NCI-H2196 treated with DMSO at 0.1 percent for 48 hours (cell line): ENCODE results near the gene OR10A3.

ENCODE experiments used
- DNase-seq: peaks from one replicate; lab custom pipeline; 2025; ENCODE audit not compliant: unreplicated experiment; lab: John Stamatoyannopoulos, UW

The OR10A3 gene

DNA sequence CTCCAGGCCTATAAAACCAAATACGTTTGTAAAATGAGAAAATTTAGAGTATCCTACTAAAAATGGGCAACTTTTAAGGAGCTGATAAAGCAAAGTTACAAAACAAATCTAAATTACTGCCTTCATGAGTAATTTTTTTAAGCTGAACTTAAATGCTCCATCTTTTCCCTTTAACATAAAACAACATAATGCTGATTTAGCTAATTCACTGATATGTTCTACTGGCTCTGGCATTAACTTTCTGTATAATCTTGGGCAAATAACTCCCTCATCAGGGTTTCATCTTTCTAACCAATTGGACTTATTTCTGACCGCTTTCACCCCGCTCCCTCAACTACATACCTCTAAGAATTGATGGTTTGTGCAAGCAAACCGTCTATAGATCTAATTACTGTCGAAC lies 362 bp downstream of the OR10A3 start:
- no peak for DNase-seq

DNA sequence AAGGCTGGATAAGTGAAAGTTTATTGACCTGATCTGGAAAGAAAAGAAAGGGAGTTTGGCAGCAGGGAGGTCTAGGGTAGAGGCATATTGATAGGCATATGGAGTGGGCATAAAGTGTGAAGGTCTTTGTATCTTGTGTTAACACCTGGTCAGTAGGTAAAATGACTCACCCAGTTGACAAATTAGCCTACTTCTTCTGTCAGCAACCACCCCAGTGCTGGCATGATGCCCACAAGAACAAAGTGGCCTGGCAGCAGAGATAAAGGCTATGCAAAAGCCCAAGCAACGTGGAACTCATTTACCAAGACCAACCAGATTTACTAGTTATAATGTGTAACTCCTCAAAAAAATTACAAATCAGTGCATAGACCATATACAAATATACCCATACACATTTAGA lies 4.9 kb downstream of the OR10A3 start:
- DNase-seq = no peak

DNA sequence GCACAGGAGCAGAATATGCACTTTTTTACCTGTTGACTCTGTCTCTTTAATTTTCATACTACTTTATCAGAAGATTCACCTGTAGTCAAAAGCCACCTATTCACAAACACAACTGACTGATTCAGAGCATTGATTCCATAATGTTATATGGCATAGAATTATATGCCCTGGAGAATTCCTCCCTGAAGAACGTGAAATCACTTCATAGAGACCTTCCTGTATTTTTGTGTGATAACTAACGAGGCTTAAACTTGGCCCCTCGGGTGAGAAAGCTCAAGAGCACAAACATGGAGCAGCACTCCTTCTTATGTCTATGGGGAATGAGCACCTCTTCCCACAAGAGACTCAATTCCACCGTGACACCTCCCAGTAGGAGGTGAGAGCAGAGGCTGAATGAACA lies 10.3 kb downstream of the OR10A3 start, which contains the start of gene OR10A6:
OR10A6 (minus strand) TSS at position 101 of the 400 bp plus-strand sequence. CDS start 2,606 bp downstream, outside the sequence.
- DNase-seq = no peak

DNA sequence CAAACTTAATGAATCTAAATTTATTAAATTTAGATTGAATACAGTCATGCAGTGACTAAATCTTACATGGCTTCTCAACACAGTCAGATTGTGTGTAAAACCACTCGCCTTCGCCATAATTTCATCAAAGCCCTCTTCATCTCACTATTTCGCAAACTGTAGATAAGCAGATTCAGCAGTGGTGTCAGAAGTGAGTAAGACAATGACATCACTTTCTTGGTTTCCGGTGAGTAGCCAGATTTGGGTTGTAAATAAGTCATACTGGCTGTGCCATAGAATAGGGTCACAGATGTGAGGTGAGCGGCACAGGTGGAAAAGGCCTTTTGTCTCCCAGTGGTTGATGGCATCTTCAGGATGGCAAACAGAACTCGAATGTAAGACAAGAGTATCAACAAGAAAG lies 13.9 kb downstream of the OR10A3 start:
- DNase-seq = no peak

DNA sequence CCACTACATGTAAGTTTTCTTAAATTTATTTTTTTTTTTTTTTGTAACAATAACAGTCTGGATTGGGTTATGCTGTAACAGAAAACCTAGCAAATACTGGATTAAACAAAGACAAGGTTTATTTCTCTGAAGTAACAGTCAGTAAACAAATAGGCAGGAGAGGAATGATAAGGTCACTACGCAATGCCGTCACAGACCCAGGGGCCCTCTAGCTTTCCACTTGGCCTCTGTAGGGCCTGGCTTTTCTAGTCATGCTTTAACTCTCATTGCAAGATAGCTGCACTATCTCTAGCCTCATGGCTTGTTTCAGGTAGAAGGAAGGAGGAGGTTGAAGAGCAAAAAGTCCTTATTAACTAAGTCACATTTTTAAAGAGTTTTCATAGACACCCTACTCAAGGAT lies 17.0 kb downstream of the OR10A3 start:
- DNase-seq = no peak

DNA sequence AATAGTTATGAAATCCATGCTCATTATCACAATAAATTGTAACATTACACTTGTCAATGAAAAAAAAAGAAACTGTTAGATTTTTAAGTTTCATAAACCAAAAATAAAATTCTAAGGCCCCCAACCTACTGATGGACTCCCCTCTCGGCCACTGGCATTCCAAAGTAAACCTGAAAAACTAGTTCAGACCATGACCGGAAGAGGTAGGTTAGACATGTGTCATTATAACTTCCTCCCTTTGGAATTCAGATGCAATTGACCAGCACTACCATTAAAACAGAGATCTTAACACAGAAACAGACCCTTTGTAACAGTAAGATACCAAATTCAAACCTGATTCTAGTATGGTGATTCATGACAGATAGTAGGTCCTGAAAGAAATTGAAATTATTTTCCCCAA lies 23.4 kb downstream of the OR10A3 start:
- DNase-seq = no peak

DNA sequence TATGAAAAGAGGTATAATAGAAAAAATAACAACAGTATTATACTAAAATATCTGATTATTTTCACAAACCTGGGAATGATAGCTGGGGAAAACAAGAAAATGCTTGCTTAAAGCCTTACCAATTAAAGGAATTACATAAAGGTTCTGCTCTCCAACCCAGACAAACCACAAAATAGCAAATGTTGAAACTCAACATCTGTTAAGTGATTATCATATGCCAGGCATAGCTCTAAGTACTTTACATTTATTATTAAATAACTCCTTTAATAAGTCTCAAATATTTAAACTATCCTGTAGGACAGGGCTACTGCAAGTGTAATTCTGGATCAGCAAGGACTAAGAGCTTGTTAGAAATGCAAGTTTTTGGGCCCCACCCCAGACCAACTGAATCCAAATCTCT lies 30.5 kb downstream of the OR10A3 start:
- DNase-seq = no peak

DNA sequence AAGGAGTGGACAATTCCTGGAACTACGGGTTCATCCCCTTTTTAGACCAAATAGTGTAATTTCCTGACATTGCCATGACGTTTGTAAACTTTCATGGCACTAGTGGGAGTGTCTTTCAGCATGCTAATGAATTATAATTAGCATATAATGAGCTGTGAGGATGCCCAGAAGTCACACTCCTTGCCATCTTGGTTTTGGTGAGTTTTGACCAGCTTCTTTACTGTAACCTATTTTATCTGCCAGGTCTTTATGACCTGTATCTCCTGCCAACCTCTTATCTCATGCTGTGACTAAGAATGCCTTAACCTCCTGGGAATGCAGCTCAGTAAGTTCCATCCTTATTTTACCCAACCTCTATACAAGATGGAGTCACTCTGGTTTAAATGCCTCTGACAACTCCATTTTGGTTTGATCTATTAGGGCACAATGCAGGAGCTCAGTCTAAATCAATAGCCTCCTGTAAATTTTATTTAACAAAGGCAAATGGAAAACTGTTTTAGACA lies 31.2 kb downstream of the OR10A3 start:
- no peak for DNase-seq

DNA sequence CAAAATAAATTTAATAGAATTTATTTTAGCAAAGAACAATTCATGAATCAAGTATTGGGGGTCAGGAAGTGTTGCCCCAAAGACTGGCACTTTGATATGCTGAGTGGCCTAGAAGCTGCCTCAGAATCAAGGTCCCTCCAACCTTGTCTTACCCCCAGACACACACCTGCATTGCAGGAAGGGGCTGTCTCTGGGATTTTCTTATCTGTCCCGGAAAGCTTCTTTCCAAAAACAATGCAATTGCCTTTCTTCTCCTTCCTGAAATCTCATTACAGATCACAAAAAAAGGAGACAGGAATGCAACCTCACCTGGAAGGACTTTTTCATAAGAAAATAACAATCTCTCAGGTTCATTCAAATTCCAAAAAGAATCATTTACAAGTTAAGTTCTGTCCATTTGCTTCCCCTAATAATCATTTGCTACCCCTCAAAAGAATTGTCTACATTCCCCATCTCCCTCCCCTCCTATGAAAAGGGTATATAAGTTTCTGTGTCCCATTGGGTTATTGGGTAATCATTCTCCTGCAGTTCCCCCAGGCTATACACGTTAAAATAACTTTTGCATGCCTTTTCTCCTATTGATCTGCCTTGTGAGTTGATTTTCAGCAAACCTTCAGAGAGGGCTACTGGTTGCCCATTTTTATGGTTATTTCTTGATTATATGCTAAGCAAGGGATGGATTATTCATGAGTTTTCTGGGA lies 31.8 kb downstream of the OR10A3 start:
- DNase-seq = no peak

DNA sequence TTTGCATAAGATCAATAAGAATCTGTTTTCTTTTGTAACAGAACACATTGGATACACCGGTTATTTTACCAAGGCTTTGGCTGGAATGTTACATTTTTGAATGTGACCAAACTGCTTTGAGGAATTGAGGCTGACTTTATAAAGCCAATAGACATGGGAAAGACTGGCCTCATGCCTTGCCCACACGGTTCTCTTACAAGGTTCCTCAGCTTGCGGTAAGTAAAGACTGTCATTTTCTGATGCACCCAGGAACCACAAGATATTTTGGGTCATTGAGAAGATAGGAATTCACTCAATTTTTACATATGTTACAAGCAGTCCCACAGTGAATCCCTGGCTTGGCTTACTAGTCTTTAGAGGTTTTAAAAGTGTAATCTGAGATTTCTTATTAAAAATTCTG lies 34.4 kb downstream of the OR10A3 start:
- no peak for DNase-seq

DNA sequence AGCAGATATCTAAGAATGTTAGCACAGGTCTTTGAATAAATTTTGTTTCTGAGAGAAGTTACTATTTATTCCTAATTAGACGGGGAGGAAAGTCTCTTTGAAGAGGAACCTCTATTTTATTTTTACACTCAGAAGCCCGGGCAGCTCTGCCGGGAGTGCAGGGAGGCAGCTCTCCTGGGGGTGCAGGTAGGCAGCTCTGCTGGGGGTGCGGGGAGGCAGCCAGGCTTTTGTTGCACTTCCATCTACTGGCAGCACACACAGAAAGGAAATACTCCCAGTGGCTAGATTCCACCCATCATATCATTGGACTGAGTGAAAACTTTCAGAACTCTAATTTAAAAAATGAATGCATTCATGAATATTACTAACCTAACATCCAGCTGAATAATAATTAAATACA lies 35.0 kb downstream of the OR10A3 start:
- no peak for DNase-seq

DNA sequence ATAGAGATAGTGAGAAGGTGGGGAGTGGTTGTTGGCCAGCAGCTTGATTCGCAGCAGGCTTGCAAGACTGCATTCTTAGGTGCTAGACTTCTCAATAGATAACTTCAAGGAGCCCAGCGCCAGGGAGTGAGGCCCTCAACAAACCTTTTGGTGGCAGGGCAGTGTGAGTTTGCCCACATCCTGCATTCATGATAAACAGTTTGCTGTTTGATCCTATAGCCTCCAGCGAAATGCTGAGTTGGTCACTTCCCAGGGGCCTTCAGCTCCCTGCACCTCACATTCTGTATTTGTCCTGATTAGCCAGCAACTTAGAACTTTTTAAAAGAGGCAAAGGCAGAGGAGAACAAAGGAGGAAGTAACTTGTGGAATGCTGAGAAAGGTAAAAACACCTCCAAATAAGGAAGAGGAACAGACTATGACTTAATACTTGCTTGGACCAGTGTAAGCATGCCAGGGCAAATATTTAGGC lies 35.5 kb downstream of the OR10A3 start:
- DNase-seq = no peak

DNA sequence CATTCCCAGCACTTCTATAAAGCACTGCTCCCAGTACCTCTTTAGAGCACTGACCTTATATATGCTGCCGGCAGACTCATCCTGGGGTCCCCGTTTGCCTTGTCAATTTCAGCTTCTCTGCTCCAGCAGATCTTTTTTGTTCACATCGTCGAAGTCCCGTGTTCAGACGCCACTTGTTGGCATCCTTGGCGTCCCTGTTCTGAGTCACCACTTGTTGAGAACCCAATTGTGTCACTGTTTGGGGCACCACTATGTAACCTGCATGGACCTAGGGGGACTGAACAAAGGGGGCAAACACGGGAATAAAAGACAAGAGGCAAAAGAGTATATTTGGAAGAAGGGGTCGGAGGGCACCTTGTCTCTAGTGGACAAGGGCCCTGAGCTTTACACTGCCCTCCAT lies 36.0 kb downstream of the OR10A3 start:
- DNase-seq = no peak

DNA sequence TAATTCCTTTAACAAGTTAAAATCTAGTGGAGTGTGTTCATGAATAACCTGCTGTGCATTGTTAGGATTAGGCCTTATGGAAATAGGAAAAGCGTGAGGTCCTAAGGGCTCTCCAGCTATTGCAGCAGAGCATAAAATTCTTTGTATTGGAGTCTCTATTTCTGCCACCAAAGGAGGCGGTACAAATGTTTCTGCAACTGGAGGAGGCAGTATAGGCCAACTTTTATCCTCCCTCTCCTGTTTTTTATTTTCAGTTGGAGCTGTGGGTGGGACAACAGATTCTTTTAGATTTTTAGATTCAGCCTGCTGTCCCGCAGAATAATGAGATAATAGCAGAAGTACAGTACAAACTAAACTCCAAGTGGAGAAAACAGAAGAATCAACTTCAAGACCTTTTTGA lies 36.6 kb downstream of the OR10A3 start:
- DNase-seq = no peak

DNA sequence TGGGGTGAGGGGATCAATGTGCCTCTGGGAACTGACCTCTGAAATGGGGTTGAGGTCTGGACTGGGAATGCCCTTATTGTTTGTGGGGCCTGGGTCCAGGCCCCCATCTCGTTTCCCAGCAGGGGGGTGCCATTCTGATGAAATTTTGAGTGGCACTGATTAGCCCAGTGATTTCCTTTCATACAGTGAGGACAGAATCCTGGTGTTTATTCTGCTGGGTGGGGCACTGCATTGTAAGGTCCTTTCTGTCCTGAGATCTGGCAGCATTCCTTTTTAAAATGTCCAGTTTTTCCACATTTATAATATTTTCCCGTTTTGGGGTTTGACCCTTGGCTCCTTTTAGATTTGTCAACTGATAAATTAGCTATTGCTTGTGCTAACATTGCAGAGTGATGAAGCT lies 37.6 kb downstream of the OR10A3 start:
- no peak for DNase-seq

DNA sequence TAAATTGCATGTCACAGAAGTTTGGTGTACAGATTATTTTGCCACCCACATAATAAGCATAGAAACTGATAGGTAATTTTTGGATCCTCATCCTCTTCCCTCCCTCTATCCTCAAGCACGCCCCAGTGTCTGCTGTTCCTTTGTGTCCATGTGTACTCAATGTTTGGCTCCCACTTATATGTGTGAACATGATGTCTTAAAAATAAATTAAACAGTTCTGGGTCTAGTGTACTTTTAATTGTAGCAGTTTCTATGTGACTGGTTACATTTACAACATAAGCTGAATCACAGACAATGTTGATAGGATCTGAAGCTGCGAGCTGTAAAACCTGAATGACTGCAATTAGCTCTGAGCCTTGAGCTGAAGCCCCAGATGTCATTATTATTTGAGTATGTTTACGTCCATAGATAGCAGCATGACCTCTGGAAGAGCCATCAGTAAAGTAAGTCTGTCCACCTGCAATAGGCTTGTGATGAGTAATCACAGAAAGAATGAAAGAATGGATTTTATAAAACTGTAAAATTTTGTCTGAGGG lies 40.1 kb downstream of the OR10A3 start:
- DNase-seq = no peak

DNA sequence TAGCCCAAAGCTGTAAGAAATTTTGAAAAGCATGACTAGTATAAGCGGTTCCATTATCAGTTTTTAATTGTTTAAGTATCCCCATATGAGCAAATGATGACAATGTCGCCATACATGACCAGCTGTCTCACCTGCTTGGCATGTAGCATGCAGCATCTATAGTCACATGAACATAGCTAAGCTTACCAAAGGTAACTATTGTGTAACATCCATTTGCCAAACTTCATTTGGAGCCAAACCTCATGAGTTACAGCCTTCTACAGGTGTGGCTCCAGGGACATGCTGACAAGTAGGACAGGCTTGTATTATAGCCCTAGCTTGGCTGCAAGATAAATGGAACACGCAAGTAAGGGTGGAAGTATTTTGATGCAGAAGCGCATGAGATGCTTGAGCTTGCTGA lies 40.8 kb downstream of the OR10A3 start:
- DNase-seq = no peak

DNA sequence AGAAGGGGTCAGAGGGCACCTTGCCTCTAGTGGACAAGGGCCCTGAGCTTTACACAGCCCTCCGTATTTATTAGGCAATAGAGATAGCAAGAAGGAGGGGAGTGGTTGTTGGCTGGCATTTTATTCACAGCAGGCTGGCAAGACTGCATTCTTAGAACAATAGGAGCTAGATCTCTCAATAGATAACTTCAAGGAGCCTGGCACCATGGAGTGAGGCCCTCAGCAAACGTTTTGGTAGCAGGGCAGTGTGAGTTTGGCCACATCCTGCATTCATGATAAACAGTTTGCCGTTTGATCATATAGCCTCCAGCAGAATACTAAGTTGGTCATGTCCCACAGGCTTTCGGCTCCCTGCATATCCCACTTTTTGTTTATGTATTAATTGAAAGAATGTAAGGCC lies 42.1 kb downstream of the OR10A3 start:
- no peak for DNase-seq

DNA sequence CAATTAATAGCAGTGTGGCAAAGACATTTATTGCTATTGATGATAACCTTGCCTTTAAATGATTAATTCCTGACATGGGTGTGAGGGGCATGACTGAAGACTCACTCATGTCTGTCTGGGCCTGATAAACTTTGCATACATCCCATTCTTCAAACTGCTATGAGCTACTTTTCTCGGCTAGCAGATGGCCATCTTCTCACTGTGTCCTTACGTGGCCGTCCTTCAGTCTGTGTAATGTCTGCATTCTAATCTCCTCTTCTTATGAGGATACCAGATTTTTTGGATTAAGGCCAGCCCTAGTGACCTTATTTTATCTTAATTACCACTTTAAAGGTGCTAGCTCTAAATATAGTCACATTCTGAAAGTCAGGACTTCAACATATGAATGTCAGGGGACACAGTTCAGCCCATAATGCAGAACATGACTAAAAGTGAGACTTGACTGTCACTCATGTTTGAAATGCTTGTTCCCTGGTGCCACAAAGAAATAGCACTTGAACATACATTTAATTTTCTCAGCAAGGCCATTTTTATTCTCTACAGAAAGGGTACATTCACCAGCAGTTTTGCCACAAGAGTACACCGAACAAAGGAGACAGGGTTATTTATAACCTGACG lies 42.7 kb downstream of the OR10A3 start:
- no peak for DNase-seq

DNA sequence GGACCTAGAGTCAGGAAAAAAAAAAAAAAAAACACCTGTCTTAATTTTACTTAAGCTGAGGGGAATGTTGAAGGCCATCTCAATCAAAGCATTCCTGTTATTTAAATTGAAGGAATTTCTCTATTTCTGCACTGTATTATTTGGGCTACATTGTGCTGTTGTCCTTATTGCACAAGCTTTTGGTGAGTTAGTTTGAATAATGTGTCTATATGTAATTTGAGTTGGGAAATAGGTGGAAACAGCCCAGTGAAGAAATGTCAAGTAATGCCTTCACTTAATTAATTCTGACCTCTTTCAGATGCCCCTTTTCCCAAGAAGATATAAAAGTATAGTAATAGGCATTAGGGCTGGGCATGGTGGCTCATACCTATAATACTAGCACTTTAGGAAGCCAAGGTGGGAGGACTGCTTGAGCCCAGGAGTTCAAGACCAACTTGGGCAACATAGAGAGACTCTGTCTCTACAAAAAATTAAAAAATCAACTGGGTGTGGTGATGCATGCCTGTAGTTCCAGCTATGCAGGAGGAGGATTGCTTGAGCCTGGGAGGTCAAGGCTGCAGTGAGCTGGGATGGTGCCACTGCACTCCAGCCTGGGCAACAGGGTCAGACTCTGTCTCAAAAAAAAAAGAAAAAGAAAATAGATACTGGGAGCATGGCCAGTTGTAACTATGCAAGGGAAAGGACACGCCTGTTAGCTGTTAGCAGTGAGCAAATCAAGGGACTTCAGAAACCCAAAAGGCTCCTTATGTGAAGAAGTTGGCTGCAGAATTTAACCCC lies 45.3 kb downstream of the OR10A3 start:
- no peak for DNase-seq

DNA sequence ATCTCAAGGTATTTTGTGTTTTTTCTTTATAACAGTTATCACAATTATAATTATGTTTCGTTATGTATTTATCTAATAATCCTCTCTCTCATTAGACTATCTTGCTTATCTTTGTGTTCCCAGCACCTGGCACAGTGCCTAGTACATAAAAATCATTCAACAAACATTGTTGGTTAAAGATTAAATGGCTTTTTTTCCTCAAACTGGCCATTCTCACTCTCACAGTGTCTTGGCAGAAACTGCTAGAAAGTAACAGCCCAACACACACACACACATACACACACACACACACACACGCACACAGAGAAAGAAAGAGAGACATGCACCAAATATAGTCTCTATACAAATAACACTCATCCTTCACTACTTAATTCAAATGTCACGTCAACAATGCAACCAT lies 47.3 kb downstream of the OR10A3 start:
- DNase-seq = no peak

DNA sequence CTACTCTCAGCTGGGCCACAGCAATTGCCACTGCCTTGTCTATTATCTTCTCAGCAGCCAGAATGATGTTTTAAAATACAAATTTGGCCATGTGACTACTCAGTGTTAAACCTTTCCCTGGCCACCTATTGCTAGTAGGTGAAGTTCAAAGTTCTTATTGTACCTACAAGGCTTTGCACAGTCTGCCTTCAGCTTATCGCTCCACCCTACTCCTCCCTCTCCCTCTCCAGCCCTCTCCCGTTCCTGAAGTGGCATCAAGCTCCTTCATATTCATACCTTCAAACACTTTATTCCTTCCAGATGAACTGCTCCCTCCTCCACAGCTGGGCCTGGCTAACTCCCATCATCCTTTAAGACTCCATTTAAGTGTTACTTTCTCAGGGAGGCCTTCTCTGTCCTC lies 47.7 kb downstream of the OR10A3 start:
- DNase-seq = no peak
